Activated T-cell treated with anti-CD3 and anti-CD28 coated beads, Interleukin-2, amount 50 U/mL, for 48 hours (primary cell): ENCODE data around the gene FOXO1.
"Not testable (repeated sequence)": the region's sequence is repeated elsewhere in the genome, so short reads cannot be mapped to it uniquely, and the experiment has no call there.

Source experiments
- DNase-seq, 2 experiments: peaks; one replicate each; pipeline ENCODE4 v3.0.0-alpha.2; 2020

Gene FOXO1

GRCh38 chr13:40665126-40666044, 1.1 kb downstream of the FOXO1 start:
- DNase-seq = peak; percentile 63 to 68

GRCh38 chr13:40664350-40665125, 1.9 kb downstream of the FOXO1 start:
- peak; percentile 81 to 84 for DNase-seq

GRCh38 chr13:40664100-40664349, 2.4 kb downstream of the FOXO1 start:
- not testable (repeated sequence) for DNase-seq

- DNase-seq = peak; percentile 48 to 58
Observed at GRCh38 chr13:40662866-40663265, 3.6 kb downstream of the FOXO1 start.

GRCh38 chr13:40661875-40662665, 4.4 kb downstream of the FOXO1 start:
- DNase-seq = peak in 1 of 2 experiments; percentile 27

GRCh38 chr13:40660692-40661091, 5.7 kb downstream of the FOXO1 start:
- no peak for DNase-seq

GRCh38 chr13:40660141-40660664, 6.2 kb downstream of the FOXO1 start:
- DNase-seq = peak in 1 of 2 experiments; percentile 25

DNA sequence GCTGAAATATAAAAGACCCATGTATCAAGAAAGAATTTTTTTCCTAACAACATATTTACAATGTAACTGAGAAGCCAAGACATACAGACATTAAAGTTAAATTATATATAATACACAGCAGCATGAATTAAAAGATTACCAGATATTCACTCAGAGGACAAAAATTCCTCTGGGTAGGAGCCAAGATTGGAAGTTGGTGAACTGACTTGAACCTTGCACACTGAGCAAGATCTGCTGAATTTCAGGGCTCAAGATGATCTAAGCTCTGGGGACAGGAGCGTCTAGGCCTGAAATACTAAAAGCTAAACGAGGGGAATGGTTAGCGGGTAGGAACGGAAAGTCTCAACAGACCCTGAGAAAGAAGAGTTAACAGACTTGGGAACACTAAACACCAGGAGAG, 8.5 kb downstream of the FOXO1 start:
- no peak for DNase-seq

GRCh38 chr13:40657307-40657706, 9.1 kb downstream of the FOXO1 start:
- DNase-seq = peak in 1 of 2 experiments; percentile 19

GRCh38 chr13:40656358-40656757, 10.1 kb downstream of the FOXO1 start:
- DNase-seq = no peak

DNA sequence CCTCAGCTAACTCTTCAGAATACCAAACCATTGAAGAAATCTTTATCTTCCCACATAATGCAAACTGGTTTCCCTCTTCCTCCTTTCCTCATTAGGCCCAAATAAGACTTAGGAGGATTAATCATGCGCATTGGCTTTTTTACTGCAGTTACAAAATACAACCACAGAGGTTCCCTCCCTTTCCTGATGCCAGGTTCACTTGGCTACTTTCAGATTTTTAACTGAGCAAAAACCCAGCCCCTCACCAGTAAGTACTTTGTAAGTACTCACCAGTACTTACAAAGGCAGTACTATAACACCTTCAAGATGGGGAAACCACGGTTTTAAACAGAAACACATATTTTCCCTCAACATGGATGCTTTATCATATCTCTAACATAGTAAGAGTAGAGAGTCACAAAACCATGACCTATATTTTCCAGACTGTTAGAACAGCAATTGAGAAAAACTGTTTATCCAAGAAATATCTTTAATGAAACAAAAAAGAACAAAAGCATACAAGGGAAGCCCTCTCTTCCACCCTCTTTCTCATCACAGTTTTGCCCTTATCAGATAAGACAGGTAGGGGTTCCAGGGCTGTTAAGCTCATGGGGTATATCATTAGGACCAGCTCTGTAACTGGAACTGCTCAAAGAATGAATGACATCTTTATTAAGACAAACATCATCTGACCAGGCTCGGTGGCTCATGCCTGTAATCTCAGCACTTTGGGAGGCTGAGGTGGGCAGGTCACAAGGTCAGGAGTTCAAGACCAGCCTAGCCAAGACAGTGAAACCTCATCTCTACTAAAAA, 12.7 kb downstream of the FOXO1 start:
- DNase-seq = peak in 1 of 2 experiments; percentile 51

DNA sequence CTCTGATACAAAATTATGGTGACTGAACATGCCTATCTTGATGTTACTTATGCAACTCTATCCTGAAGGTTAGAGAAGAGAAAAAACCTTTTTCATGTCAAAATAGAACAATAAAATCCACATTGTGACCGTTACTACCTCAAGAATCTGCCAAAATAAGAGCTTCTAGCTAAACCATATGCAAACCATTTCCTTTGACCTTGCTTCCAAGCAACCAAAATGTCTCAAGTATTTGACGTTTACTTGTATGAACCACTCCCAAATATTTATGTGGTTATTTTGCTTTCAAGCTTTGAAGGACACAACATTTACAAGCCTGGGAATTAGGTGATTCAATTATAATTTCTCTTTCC, 13.9 kb downstream of the FOXO1 start:
- DNase-seq = no peak

DNA sequence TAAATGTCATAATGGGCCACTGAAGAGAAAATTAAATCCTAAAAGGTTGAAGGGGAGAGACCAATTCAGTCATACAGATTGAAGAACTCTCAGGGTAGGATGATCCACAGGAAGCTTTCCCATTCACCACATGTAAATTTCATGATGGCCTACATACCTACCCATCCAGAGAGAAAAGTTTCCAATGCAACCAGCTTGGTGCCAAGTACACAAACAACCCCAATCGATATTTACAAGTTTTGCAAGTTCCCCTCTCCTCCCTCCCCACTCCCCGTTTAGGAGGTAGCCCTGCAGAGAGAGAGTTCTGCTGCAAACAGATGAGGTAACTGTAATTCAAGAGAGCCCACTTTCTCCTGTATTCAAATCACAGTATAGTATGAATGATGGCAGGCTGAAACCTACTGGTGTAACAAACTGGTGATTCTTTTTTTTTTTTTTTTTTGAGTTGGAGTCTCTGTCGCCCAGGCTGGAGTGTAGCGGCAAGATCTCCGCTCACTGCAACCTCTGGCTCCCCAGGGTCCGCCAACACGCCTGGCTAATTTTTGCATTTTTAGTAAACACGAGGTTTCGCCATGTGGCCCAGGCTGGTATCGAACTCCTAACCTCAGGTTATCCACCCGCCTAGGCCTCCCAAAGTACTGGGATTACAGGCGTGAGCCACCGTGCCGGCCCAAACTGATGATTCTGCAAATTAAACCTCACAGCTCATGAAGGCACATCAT, 14.4 kb downstream of the FOXO1 start:
- no peak for DNase-seq

- no peak for DNase-seq
Observed at GRCh38 chr13:40648841-40649240, 17.6 kb downstream of the FOXO1 start.

GRCh38 chr13:40648040-40648439, 18.4 kb downstream of the FOXO1 start:
- DNase-seq = no peak

DNA sequence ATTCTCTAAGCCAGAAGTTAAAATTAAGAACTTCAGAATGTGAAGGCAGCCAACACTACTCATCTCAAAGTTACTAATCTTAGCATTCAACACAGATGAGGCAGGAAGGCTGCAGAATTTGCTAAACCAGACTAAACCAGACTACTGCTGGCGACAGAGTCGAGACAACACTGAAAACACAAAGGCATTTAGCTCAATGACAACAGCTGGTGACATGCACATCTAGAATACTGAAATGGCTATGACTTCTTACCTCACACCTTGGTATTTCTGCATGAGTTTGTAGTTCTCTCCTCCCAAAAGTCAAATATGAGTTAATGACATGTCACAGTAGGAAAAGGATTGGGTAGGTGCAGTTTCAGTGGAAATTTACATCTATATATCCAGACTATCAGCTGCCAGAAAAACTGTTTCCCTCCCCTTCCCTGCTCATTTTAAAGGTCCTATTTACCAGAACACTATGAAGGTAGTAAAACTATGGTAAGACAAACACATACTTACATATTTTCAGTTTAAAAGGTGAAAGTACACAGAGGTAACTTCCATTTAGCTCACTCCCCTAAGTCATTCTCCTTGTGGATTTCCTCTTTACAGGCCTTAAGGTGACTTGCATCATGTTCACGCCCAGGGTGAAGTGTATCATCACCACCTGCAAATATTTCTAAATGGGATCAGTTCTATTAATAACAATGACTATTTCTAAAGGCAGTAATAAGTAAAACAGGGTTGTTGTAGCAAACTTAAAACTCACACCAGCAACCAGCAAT, 21.4 kb downstream of the FOXO1 start:
- DNase-seq = no peak

- peak; percentile 42 to 53 for DNase-seq
Observed at GRCh38 chr13:40640845-40641458, 25.5 kb downstream of the FOXO1 start.

GRCh38 chr13:40640202-40640601, 26.2 kb downstream of the FOXO1 start:
- DNase-seq = no peak

DNA sequence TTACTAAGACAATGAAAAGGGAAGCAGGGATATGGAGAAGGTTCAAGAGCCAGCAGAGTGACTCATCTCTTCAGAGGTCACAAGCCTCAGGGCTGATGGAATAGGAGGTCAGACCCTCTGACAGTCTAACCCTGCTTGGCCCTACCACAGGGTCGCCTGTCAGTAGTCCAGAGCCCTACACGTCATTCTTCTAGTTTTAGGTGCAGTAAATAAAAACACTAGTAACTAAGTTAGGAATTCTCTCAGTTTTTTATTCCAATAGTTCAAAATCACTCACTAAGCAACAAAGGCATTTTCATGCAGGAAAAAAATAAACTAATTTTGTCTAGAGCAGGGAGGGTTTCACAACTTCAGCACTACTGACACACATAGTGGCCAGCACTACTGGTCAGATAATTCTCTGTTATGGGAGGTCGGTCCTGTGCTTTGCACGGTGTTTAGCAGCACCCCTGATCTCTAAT, 27.2 kb downstream of the FOXO1 start:
- DNase-seq = no peak

GRCh38 chr13:40637643-40638042, 28.8 kb downstream of the FOXO1 start:
- no peak for DNase-seq
